ENCODE measurements around the gene DPP6. TPM values are rescaled to one million over a fixed set of nuclear protein-coding genes. Genes with fewer than 3 reads are reported as not detected.

Gene DPP6
- total and polyA plus RNA-seq, 9 of the 15 experiments (the other 6 are each of a cell fraction or from before 2014, with no cell fraction given), result not detected

DNA sequence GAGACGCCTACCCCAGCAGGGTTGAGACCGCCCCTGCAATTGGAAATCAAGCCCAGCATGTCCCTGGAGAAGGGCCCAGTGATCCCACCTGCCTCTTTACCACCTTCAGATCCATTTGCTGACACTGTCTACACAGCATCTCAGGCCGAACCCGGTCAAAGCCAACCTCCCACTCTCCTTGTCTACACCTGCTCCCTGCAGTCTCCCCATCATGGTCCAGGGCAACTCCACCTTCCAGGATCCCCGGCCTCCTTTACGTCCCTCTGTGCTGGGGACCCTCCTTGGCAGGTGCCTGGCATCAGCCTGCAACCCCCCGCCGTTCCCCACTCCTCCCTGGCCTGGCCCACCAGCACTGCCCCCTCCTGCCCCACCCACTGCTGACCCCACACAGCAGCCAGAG lies 723.5 kb downstream of the DPP6 start:
- ChIA-PET CTCF (ENCODE audit: low intra/inter-chr PET ratio) (no interaction called here), POLR2A (no interaction called here)
- H3K4me1 ChIP-seq (replicated peaks in 1 of 2; ENCODE audit: control insufficient read depth in 2 of 2, insufficient read depth in 2 of 2, low read length in 2 of 2), result no peaks in the 10 kb centered on the region
- no peak for TF ChIP-seq ZNF121 (CRISPR knock-in tag; conservative IDR thresholded peaks at IDR 0.05)
- no peak for TF ChIP-seq ZNF778 (CRISPR knock-in tag; IDR thresholded peaks at IDR 0.05)
- no peak for TF ChIP-seq XRCC3 (IDR thresholded peaks at IDR 0.05)
- TF ChIP-seq ZNF445 (CRISPR knock-in tag; IDR thresholded peaks at IDR 0.05; ENCODE audit: low read depth), result no peak
- no peak for TF ChIP-seq ZNF217 (CRISPR knock-in tag; IDR thresholded peaks at IDR 0.05)
- no peak for TF ChIP-seq TCF3 (CRISPR knock-in tag; IDR thresholded peaks at IDR 0.05)
- no peak for TF ChIP-seq MEIS2 (IDR thresholded peaks at IDR 0.05; ENCODE audit: partially characterized antibody)
- no peak for TF ChIP-seq MBD2 (IDR thresholded peaks at IDR 0.05; ENCODE audit: borderline replicate concordance, low read depth)
- TF ChIP-seq, protein P1, sequence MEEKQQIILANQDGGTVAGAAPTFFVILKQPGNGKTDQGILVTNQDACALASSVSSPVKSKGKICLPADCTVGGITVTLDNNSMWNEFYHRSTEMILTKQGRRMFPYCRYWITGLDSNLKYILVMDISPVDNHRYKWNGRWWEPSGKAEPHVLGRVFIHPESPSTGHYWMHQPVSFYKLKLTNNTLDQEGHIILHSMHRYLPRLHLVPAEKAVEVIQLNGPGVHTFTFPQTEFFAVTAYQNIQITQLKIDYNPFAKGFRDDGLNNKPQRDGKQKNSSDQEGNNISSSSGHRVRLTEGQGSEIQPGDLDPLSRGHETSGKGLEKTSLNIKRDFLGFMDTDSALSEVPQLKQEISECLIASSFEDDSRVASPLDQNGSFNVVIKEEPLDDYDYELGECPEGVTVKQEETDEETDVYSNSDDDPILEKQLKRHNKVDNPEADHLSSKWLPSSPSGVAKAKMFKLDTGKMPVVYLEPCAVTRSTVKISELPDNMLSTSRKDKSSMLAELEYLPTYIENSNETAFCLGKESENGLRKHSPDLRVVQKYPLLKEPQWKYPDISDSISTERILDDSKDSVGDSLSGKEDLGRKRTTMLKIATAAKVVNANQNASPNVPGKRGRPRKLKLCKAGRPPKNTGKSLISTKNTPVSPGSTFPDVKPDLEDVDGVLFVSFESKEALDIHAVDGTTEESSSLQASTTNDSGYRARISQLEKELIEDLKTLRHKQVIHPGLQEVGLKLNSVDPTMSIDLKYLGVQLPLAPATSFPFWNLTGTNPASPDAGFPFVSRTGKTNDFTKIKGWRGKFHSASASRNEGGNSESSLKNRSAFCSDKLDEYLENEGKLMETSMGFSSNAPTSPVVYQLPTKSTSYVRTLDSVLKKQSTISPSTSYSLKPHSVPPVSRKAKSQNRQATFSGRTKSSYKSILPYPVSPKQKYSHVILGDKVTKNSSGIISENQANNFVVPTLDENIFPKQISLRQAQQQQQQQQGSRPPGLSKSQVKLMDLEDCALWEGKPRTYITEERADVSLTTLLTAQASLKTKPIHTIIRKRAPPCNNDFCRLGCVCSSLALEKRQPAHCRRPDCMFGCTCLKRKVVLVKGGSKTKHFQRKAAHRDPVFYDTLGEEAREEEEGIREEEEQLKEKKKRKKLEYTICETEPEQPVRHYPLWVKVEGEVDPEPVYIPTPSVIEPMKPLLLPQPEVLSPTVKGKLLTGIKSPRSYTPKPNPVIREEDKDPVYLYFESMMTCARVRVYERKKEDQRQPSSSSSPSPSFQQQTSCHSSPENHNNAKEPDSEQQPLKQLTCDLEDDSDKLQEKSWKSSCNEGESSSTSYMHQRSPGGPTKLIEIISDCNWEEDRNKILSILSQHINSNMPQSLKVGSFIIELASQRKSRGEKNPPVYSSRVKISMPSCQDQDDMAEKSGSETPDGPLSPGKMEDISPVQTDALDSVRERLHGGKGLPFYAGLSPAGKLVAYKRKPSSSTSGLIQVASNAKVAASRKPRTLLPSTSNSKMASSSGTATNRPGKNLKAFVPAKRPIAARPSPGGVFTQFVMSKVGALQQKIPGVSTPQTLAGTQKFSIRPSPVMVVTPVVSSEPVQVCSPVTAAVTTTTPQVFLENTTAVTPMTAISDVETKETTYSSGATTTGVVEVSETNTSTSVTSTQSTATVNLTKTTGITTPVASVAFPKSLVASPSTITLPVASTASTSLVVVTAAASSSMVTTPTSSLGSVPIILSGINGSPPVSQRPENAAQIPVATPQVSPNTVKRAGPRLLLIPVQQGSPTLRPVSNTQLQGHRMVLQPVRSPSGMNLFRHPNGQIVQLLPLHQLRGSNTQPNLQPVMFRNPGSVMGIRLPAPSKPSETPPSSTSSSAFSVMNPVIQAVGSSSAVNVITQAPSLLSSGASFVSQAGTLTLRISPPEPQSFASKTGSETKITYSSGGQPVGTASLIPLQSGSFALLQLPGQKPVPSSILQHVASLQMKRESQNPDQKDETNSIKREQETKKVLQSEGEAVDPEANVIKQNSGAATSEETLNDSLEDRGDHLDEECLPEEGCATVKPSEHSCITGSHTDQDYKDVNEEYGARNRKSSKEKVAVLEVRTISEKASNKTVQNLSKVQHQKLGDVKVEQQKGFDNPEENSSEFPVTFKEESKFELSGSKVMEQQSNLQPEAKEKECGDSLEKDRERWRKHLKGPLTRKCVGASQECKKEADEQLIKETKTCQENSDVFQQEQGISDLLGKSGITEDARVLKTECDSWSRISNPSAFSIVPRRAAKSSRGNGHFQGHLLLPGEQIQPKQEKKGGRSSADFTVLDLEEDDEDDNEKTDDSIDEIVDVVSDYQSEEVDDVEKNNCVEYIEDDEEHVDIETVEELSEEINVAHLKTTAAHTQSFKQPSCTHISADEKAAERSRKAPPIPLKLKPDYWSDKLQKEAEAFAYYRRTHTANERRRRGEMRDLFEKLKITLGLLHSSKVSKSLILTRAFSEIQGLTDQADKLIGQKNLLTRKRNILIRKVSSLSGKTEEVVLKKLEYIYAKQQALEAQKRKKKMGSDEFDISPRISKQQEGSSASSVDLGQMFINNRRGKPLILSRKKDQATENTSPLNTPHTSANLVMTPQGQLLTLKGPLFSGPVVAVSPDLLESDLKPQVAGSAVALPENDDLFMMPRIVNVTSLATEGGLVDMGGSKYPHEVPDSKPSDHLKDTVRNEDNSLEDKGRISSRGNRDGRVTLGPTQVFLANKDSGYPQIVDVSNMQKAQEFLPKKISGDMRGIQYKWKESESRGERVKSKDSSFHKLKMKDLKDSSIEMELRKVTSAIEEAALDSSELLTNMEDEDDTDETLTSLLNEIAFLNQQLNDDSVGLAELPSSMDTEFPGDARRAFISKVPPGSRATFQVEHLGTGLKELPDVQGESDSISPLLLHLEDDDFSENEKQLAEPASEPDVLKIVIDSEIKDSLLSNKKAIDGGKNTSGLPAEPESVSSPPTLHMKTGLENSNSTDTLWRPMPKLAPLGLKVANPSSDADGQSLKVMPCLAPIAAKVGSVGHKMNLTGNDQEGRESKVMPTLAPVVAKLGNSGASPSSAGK (IDR thresholded peaks at IDR 0.05), result no peak
- TF ChIP-seq, protein P2, sequence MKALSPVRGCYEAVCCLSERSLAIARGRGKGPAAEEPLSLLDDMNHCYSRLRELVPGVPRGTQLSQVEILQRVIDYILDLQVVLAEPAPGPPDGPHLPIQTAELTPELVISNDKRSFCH (CRISPR knock-in tag; IDR thresholded peaks at IDR 0.05), result no peak
- TF ChIP-seq, protein P2 (tag; IDR thresholded peaks at IDR 0.05), result no peak
- TF ChIP-seq LEF1 (IDR thresholded peaks at IDR 0.05), result no peak
- TF ChIP-seq SMARCA4 (IDR thresholded peaks at IDR 0.05), result no peak
- peaks cover 0 to 3% of the 10 kb centered on the region in 2 experiments; a peak in 2 of 5 replicates for H3K27me3 ChIP-seq (ENCODE audit: control insufficient read depth in 2 of 2, insufficient read depth in 2 of 2, low read length in 2 of 2)
- DNase-seq (ENCODE audit: extremely low read depth in 1 of 4, low spot score in 3 of 4) (no peak), FAIRE-seq (no peak), ATAC-seq (no peak)
- under 1% methylated on average over 8 of the region's 8 CpGs for WGBS (ENCODE audit: insufficient coverage, low coverage, missing lambda C conversion rate)
- no peaks in the 10 kb centered on the region for H3K9me1 ChIP-seq (ENCODE audit: control insufficient read depth, insufficient read depth, low read length)
- H3K4me3 ChIP-seq, result no peak overlapping the region
- H2AFZ ChIP-seq (ENCODE audit: low read depth, low read length), result no peak overlapping the region
- in situ Hi-C loops (cut with MboI) (loop anchor here (25.0 kb wide), 1 partner anchor 713 kb away; the partner anchor contains the start of gene DPP6), intact Hi-C loops (cut with micrococcal nuclease) (no loop called here)
- no TSS peak for BruUV-seq (replicated peaks)
- no peaks in the 10 kb centered on the region for H3K9me3 ChIP-seq (replicated peaks; ENCODE audit: control insufficient read depth, insufficient read depth, low read depth, low read length)
- H3K4me2 ChIP-seq (ENCODE audit: insufficient read depth, low read length), result no peak overlapping the region
- H4K20me1 ChIP-seq (replicated peaks; ENCODE audit: control insufficient read depth, insufficient read depth, low read length), result no peaks in the 10 kb centered on the region
- no peak overlapping the region for H3K27ac ChIP-seq (ENCODE audit: extremely low read depth, low read depth, low read length)
- H3K36me3 ChIP-seq (ENCODE audit: control insufficient read depth, insufficient read depth, low read length), result no peaks in the 10 kb centered on the region
- no peaks in the 10 kb centered on the region for H3K79me2 ChIP-seq (ENCODE audit: control insufficient read depth, insufficient read depth, low read length)
- no peak overlapping the region for H3K9ac ChIP-seq (ENCODE audit: insufficient read depth in 1 of 2, low read depth in 2 of 2, low read length in 2 of 2)
